GM20431 (cell line): ENCODE measurements around the gene SKP1.
"Not testable (repeated sequence)": the region's sequence is repeated elsewhere in the genome, so short reads cannot be mapped to it uniquely, and the experiment has no call there.

Source experiments
- in situ Hi-C: fragments of 300-500 bp; cut with MseI, MboI; formaldehyde crosslinking; loops from one replicate; pipeline ENCODE4 v1.15.0; 2020; ENCODE audit warnings: low sequenced_read_pairs; ENCODE audit not compliant: unreplicated experiment

SKP1 gene

GRCh38 chr5:134176511-134177368 lies at the start of gene SKP1:
Gene SKP1 (minus strand): TSS chr5:134176950. CDS start chr5:134174022, 2,928 bp downstream.
- in situ Hi-C loops, result loop anchor here (25.0 kb wide), 1 partner anchor 411 kb away; no protein-coding TSS in a partner anchor

DNA sequence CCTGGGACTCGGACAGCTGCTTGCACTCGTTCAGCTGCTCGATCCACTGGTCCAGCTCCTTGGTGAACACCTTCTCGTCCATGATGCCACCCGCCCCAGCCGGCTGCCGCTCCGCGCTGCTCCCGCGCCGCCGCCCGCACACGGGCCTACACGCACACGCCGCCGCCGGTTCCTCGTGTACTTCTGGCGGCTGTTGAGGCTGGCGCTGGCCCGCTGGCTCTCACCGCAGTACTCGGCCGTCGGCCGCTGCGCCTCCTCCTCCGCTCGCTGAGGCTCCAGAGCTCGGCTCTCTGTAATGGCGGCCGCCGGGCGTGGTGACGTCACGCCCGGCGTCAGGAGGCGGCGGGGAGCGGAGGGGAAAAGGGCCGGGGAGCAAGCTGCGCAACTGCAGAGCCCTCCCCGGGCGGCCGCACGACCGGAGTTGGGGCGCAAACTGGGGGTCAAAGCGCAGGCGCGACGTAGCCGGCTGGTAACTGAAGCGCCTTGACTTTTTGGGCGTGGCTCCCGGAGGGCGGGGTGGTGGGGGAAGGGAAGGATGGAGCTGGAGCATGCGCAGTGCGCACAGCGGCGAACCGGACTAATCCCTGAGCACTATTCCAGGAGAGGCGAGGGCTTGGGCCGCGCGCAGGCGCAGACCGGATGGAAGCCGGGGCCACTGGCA lies 49.2 kb upstream of the SKP1 start, which contains the start of gene PPP2CA:
TSS of gene PPP2CA (minus strand) at position 294 of the 661 bp plus-strand sequence. CDS start at position 82, 212 bp downstream.
- in situ Hi-C loops, result no loop called here

DNA sequence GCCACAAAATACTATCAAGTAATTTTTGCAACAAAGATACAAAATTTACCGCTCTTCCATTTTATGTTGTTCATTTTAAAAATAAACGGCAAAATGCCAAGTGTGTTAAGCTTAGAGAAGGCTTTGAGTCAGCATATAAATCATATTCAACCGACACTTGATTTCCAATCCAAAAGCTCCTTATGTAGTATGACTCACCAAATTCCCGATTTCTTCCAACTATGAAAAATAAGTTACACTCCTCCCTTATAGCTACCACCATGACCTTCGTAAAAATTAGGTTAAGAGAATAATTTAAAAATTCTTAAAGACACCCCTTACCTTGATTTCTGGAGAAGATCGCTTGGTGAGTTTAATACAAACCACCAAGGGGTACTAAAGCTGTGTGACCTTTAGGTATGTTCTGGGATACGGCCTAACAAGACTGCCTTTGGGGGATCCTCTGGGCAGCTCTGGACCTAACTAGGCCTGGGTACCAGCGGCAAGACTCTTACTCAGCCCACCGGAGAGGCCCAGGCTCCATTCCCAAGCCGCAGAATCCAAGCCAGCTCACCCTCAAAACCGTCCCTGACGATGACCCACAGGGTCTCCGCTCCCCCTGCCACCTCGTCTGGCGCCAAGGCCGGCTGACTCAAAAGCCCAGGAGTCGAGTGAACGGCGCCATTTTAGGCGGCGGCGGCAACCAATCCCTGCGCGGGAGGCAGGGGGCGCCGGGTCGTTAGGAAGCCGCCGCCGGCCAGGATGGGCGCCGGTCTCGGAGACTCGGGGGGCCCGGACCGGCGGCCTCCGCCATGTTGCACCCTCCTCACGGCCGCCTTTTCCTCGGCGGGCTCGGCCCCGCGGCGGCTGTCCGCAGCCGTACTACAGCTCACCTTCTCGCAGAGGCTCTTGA lies 48.4 kb upstream of the SKP1 start:
- in situ Hi-C loops, result no loop called here

GRCh38 chr5:134223406-134224248 lies 46.9 kb upstream of the SKP1 start:
- in situ Hi-C loops, result no loop called here

DNA sequence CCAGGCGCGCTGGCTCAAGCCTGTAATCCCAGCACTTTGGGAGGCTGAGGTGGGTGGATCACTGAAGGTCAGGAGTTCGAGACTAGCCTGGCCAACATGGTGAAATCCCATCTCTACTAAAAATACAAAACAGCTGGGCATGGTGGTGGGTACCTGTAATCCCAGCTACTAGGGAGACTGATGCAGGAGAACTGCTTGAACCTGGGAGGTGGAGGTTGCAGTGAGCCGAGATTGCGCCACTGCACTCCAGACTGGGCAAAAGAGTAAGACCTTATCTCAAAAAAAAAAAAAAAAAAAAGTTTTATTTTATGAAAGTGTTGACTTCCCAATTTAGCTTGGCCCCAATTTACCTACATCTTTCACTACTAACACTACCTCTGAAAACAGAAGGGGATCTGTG lies 44.9 kb upstream of the SKP1 start:
- in situ Hi-C loops, result not testable (repeated sequence)

DNA sequence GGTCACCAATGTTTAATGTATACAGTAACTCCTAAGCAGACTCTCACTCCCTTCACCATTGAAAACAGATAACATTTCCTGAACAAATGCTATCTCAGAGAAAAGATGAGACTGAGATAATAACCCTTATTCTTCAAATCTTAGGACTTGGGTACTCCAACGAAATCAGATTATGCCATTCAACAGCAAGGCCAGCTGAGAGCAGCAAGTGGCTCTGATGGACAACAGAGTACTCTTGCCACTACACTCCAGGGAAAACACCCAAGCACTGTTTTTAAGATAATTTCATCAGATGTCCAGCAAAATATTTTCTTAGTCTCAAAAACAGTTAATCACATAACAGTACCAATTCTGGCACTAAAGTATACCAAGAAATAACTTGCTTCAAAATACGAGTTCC lies 39.0 kb upstream of the SKP1 start:
- in situ Hi-C loops, result no loop called here

DNA sequence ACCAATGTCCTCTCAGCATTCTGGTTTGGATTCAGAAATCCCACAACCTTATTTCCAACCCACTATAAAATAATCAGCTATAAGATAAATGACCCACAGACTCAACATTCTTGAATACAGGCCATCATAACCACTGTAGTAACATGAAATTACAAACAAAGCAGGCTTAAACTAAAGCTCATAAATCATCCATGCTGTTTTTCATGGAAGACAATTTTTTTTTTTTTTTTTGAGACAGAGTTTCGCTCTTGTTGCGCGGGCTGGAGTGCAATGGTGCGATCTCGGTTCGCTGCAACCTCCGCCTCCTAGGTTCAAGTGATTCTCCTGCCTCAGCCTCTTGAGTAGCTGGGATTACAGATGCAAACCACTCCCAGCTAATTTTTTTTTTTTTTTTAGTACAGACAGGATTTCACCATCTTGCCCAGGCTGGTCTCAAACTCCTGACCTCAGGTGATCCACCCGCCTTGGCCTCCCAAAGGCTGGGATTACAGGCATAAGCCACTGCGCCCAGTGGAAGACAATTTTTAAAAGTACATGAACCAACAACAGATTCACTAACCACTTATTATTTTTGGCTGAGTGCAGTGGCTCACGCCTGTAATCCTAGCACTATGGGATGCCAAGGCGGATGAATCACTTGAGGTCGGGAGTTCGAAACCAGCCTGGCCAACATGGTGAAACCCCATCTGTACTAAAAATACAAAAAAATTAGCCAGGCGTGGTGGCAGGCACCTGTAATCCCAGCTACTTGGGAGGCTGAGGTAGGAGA lies 34.7 kb upstream of the SKP1 start:
- in situ Hi-C loops, result not testable (repeated sequence)

DNA sequence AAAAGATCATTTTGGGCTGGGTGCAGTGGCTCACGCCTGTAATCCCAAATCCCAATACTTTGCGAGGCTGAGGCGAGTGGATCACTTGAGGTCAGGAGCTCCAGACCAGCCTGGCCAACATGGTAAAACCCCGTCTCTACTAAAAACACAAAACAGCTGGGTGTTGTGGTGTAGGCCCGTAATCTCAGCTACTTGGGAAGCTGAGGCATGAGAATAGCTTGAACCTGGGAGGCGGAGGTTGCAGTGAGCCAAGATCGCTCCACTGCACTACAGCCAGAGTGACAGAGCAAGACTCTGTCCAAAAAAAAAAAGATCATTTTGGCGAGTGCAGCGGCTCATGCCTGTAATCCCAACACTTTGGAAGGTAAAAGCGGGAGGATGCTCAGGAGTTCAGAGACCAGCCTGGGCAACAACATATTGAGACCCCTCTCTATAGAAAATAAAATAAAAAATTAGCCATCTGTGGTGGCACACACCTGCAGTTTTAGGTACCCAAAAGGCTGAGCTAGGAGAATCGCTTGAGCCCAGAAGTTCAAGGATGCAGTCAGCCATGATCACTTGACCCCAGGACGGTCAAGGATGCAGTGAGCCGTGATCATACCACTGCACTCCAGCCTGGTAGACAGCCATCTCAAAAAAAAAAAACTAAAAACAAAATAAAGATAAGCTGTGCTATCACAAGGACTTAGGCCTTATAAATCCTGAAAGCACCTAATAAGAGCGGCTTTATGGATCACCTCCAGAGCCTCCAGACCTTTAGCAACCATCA lies 32.9 kb upstream of the SKP1 start:
- in situ Hi-C loops, result no loop called here

GRCh38 chr5:134207696-134208095 lies 30.9 kb upstream of the SKP1 start:
- in situ Hi-C loops, result no loop called here

DNA sequence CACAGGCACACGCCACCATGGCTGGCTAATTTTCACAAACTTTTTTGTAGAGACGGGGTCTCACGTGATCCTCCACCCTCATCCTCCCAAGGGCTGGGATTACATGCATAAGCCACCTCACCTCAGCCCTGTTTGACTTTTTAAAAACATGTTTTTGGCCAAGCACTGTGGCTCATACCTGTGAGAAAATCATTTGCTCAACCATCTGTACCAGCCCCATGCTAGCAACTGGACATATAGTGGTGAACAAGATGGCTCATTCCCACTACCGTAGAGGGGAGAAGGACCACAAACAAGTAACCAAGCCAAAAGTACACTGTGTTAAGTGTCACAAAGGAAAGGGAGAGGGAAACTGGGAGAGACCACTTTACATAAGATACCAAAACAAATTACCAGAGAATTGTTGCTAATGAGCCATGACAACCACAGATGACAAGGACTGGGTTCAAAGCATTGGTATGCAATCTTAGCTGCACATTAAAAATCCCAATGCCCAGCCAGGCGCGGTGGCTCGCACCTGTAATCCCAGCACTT lies 29.9 kb upstream of the SKP1 start:
- in situ Hi-C loops, result no loop called here

DNA sequence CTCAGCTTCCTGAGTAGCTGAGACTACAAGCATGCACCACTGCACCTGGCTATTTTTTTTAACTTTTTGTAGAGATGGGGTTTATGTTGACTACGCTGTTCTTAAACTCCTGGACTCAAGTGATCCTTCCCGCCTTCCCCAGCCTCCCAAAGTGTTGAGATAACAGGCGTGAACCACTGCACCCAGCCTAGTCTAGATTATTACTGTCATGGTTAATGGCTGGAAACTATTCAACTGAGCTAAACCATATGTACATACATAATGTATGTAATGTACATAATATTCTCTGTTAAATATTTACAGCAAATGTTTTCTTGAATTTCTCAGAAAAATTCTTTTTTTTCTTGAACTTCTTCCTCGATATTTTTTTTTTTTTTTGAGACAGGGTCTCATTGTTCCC lies 27.8 kb upstream of the SKP1 start:
- in situ Hi-C loops, result no loop called here

DNA sequence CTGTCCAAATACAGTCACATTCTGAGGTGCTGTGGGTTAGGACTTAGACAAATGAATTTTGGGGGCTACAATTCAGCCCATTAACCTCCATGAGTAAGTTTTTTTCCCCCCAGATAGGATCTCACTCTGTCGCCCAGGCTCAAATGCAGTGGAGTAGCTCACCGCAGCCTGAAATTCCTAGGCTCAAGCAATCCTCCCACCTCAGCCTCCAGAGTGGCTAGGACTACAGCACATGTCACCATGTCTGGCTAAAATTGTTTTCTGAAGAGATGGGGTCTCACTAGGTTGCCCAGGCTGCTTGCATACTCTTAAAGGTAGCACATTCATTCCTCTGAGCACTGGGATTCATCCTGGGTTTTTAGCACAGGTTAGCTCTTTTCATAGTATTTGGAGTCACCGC lies 26.9 kb upstream of the SKP1 start:
- in situ Hi-C loops, result no loop called here

DNA sequence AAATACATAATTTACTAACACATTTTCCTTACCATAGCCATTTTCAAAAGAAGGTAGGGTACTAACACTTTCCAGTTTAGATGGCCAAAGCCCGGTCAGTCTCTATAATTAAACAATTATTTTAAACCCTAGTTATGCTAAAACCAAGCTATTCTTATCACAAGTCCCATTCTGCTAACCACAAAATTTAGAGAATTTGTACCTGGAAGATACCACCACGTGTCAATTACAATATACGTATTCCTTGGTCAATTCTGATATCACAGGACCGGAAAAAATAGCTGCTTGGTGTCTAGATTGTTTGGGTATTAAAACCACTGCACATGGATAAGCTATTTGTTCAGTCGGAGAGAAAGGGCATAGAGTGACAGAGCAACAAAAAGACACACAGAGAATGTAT lies 18.9 kb upstream of the SKP1 start:
- in situ Hi-C loops, result loop anchor here (25.0 kb wide), 1 partner anchor 392 kb away; no protein-coding TSS in a partner anchor

- in situ Hi-C loops, result loop anchor here (5.0 to 25.0 kb wide), 2 partner anchors 98 to 398 kb away; no protein-coding TSS in a partner anchor
Measured at GRCh38 chr5:134189031-134189430, 12.3 kb upstream of the SKP1 start.

- in situ Hi-C loops, result loop anchor here (5.0 to 25.0 kb wide), 2 partner anchors 99 to 399 kb away; no protein-coding TSS in a partner anchor
Measured at GRCh38 chr5:134188092-134188491, 11.3 kb upstream of the SKP1 start.

GRCh38 chr5:134184155-134185135 lies 7.7 kb upstream of the SKP1 start:
- in situ Hi-C loops, result loop anchor here (5.0 to 25.0 kb wide), 2 partner anchors 103 to 403 kb away; no protein-coding TSS in a partner anchor
